ENCODE data around the gene STX2. TPM values are rescaled to one million over a fixed set of nuclear protein-coding genes. Genes with fewer than 3 reads are reported as not detected.
"Not testable (repeated sequence)": the region's sequence is repeated elsewhere in the genome, so short reads cannot be mapped to it uniquely, and the experiment has no call there.

Gene STX2
- total RNA-seq, 2 experiments from 2014 or later = 17.2 to 17.8 TPM

DNA sequence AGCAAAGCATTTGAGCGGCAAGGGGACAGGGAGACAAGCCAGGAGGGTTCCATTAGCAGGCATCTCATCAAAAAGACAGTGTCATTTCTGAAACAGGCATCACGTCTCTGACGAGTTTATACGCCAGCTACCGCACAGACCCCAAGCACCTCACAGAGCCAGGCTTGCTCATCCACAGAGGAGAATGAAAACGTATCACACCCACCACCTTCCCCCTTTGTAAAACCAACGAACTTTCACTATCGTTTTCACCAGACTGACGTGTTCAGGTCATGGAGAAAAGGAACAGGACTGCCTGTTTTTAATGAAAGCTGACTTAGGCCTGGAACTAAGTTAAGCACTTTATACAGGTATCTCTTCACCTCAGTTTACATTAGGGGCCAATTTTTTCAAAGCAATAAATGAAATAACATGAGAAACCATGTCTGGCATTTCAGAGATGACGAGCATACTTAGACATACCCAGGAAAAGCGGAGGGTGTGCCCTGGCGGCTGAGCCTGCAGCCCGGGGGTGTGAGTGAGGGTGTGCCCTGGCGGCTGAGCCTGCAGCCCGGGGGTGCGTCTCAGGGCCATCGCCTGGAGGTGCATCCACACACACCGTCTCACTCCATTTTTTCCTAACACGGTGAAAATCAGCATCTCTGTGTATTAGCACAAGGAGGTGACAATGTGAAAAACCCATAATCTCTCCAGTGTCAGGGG, 41.9 kb downstream of the STX2 start:
- H3K9me3 Mint-ChIP-seq (ENCODE audit: low read depth) = no peaks in the 10 kb centered on the region
- peaks cover 29% of the 10 kb centered on the region for H3K4me1 Mint-ChIP-seq
- no peaks in the 10 kb centered on the region for H3K27me3 Mint-ChIP-seq
- peak overlapping the region; percentile 77 for H3K4me3 Mint-ChIP-seq
- CTCF ChIA-PET = interaction anchor here (0.9 to 2.9 kb wide), 7 partner anchors 9 to 74 kb away, joined by 3 to 13 read pairs (median 4); no protein-coding TSS in a partner anchor
- peak overlapping the region; percentile 94 for H3K27ac Mint-ChIP-seq
- ATAC-seq = peak; percentile 94
- H3K36me3 Mint-ChIP-seq = peaks cover 34% of the 10 kb centered on the region
- peak; percentile 89 for DNase-seq

DNA sequence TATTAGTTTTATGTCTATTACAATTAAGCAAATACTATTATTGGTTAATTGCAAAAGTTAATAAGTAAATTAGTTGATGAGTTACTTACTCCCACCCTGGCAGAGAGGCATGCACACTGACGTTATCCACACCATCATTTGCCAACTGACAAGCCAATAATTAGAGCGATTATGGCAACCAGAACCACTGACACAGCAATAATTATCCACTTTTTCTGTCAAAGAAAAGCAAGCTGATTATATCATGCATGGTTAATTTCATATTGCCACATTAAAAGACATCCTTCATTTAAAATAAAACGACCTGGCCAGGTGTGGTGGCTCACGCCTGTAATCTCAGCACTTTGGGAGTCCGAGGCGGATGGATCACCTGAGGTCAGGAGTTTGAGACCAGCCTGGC, 43.1 kb downstream of the STX2 start:
- Mint-ChIP-seq H3K36me3 (peaks cover 30% of the 10 kb centered on the region), H3K4me1 (peaks cover 29% of the 10 kb centered on the region), H3K9me3 (ENCODE audit: low read depth) (no peaks in the 10 kb centered on the region), H3K4me3 (no peak overlapping the region), H3K27me3 (no peaks in the 10 kb centered on the region), H3K27ac (no peak overlapping the region)
- CTCF ChIA-PET = interaction anchor here (0.8 to 2.9 kb wide), 8 partner anchors 10 to 75 kb away, joined by 3 to 13 read pairs (median 4); no protein-coding TSS in a partner anchor
- no peak for ATAC-seq
- DNase-seq = no peak

DNA sequence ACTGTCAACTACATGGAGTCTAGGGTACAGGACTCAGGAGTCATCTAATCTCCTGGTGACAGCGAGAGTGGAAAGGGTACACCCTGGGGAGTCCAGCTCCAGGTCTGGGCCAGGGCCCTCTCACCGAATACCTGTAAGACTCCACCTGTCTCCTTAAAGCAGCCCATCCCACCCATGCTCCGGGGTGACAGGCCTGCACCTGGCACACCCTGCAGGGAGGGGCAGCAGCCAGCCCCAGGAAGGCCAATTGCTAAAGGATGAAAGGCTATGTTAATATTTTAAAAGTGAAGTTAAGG, 45.5 kb downstream of the STX2 start:
- no peak overlapping the region for H3K27ac Mint-ChIP-seq
- ATAC-seq = no peak

DNA sequence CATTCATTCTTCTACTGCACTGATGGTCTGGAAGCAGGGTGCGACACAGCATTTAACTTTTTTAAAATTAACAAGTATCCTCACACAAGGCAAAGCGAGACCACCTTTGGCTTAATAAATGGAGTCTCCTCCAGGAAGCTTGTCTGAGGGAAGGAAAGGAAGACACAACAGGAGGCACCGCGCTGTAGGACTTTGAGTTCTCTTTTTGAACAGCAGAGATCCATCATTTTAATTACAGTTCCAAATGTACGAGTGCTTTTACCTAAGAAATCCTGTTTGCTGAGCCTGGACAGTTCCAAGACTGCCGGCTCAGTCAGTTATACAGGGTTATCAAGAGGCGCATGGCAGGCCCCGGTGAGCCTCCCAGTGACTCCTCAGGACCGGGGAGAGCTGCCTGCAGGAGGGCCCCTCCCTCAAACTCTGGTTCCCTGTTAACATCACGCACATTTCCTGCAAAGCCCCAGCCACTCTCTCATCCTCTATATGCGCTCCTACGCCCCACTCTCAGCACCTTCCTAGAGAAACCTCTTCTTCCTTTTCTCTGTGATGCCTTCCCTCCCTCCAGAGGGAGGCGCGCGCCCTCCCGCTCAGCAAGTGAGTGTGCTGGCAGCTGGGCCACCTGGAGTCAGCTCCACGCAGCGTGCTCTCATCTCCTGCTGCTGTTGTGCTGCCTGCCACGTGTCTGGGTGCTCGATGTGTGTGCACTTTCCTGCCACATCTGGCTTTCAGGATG, 46.1 kb downstream of the STX2 start:
- Mint-ChIP-seq H3K4me1 (peaks cover 27% of the 10 kb centered on the region), H3K36me3 (peaks cover 21% of the 10 kb centered on the region), H3K9me3 (ENCODE audit: low read depth) (no peaks in the 10 kb centered on the region), H3K4me3 (no peak overlapping the region), H3K27ac (no peak overlapping the region), H3K27me3 (no peaks in the 10 kb centered on the region)
- DNase-seq (no peak), ATAC-seq (no peak)
- CTCF ChIA-PET = interaction anchor here (1.0 kb wide), 1 partner anchor 30 kb away, joined by 3 read pairs; no protein-coding TSS in a partner anchor

More for the DNA sequence above, 45.5 kb downstream of the STX2 start:
- Mint-ChIP-seq H3K4me3 (no peak overlapping the region), H3K27me3 (no peaks in the 10 kb centered on the region), H3K9me3 (ENCODE audit: low read depth) (no peaks in the 10 kb centered on the region), H3K4me1 (peaks cover 29% of the 10 kb centered on the region), H3K36me3 (peaks cover 21% of the 10 kb centered on the region)
- CTCF ChIA-PET = interaction anchor here (1.0 kb wide), 1 partner anchor 31 kb away, joined by 3 read pairs; no protein-coding TSS in a partner anchor
- DNase-seq = no peak

DNA sequence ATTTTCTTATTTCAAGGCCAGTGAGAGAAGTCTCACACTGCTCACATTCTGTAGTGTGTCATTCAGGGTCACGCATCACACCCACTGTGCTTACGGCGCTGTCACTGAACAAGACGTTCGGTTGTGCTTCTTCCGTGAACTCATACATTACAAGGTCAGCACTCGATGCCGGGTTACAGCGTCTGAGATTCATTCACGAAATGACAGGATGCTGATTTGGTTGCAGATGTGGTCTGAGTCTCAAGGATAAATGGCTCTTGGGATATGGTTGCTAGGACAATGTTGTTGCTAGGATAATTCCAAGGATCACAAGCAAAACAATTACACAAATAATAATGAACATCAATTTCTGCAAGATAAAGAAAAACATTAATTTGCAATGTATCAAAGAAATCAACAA, 47.4 kb downstream of the STX2 start:
- no peak for DNase-seq
- peaks cover 23% of the 10 kb centered on the region for H3K36me3 Mint-ChIP-seq
- ATAC-seq = no peak
- CTCF ChIA-PET = no interaction called here
- no peak overlapping the region for H3K4me3 Mint-ChIP-seq
- no peaks in the 10 kb centered on the region for H3K27me3 Mint-ChIP-seq
- no peaks in the 10 kb centered on the region for H3K9me3 Mint-ChIP-seq (ENCODE audit: low read depth)
- H3K27ac Mint-ChIP-seq = no peak overlapping the region
- H3K4me1 Mint-ChIP-seq = peaks cover 13% of the 10 kb centered on the region

DNA sequence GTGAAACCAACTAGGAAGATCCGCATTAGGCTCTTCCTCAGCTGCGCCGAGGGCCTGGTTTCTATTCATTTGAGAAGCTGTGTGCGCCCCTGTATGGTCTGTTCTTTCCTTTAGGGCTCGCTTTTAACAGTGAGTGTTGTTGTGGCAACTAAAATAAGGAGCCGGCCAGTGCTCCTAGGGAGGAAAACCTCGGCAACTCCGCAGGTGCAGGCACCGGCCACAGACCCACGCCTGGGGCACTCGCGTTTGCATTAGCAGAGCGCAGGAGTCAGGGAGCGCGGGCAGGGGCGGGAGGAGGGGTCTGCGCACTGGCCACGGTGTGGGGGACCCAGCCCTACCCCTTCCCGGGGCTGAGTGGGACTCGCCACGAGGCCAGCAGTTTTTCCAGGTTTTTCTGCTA, 50.5 kb downstream of the STX2 start:
- ATAC-seq (no peak), DNase-seq (no peak)
- CTCF ChIA-PET = no interaction called here
- no peak overlapping the region for H3K27ac Mint-ChIP-seq
- peaks cover 31% of the 10 kb centered on the region for H3K36me3 Mint-ChIP-seq
- peaks cover 8% of the 10 kb centered on the region for H3K4me1 Mint-ChIP-seq
- H3K27me3 Mint-ChIP-seq = no peaks in the 10 kb centered on the region
- H3K4me3 Mint-ChIP-seq = no peak overlapping the region
- peaks cover 6% of the 10 kb centered on the region for H3K9me3 Mint-ChIP-seq (ENCODE audit: low read depth)

DNA sequence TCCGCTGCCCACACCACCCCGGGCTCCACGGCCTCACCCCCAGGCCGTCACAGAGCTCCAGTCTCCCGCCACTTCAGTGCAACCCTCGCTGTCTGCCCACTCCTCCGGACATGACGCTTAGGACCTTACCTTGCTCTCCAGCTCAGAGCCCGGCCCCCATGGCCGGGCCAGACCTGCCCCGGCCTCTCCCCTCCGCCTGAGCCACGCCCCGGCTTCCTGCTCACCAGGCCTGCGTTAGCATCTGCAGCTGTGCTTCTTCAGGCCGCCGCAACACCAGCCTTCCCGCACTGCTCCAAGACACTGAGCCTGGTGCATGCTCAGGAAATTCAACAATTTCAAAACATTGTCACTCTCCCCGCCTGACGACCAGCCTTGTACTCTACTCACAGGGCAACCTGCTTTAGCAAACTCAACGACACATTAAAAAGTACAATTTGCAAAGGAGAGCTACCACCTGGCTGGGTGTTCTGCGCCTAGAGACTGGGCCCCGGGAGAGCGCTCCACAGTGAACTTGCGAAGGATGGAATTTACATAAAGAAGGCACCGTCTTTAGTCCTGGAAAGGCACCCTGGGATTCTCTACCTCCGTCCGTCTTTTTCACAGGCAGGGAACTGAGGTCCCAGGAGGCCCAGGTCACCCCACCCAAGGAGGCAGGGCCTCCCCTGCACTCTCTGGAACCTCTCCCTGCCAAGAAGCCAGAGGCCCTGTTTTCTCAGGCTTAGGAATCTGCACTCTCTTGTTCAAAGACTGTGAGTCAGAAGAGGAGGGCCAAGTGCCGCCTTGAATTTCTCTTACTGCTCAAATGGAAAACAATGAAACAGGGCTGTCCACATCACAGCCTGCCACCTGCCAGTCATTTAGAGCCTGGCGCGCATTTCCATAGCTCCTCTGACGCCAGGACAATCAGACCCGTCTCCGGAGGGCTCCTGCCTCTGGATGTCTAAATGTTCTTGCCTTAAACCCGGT, 51.3 kb downstream of the STX2 start:
- Mint-ChIP-seq H3K9me3 (ENCODE audit: low read depth) (peaks cover 6% of the 10 kb centered on the region), H3K4me1 (peaks cover under 1% of the 10 kb centered on the region), H3K27ac (no peak overlapping the region), H3K27me3 (no peaks in the 10 kb centered on the region), H3K4me3 (no peak overlapping the region), H3K36me3 (peaks cover 31% of the 10 kb centered on the region)
- CTCF ChIA-PET = no interaction called here
- DNase-seq (no peak), ATAC-seq (no peak)

DNA sequence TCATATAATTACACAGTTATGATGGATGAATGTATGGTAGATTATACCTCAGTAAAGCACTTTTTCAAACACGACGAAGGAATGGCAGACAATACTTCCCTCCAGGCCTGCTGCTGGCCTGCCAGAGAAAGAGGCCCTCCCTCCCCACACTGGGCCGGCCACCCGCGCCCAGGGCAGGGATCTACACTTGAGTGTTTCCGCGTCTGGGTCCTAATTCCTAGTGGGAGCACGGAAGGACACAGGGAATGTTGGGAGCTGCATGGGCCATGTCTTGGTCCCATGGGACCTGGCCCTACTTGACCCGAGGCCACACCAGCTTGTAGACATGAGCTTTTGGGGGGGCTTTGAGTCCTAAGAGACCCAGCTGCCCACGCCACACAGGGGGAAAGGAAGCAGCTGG, 52.0 kb downstream of the STX2 start:
- H3K27ac Mint-ChIP-seq = no peak overlapping the region
- peaks cover 6% of the 10 kb centered on the region for H3K9me3 Mint-ChIP-seq (ENCODE audit: low read depth)
- H3K4me3 Mint-ChIP-seq = no peak overlapping the region
- DNase-seq (no peak), ATAC-seq (no peak)
- H3K4me1 Mint-ChIP-seq = no peaks in the 10 kb centered on the region
- CTCF ChIA-PET = no interaction called here
- no peaks in the 10 kb centered on the region for H3K27me3 Mint-ChIP-seq
- peaks cover 31% of the 10 kb centered on the region for H3K36me3 Mint-ChIP-seq

DNA sequence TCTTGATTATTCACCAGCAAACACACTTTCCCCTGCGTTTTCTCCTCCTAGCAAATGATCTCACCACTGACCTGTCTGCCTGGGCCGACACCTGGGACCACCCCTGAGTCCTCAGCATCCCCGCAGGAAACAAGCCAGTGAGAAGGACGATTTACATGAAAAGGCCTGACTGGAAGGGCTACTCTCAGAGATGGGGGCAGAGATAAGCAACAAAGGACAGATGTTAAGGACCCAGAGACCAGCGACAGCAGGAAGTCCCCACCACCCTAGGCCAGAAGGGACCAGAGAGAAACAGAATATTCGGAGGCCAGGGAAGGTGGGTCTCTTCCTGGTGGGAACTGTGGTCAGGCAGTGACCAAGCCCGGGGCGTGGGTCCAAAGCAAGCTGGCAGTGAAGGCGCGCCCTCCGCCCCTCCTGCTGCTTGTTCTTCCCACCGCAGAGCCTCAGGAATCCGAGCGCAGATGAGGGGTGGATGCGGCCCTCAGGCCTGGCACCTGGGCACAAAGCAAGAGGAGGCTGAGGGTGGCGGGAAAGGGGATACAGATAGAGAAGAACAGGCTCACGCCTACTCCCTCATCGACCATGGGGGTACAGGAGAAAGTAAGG, 55.8 kb downstream of the STX2 start:
- Mint-ChIP-seq H3K27ac (no peak overlapping the region), H3K9me3 (ENCODE audit: low read depth) (peaks cover 6% of the 10 kb centered on the region), H3K4me3 (no peak overlapping the region), H3K27me3 (peaks cover 3% of the 10 kb centered on the region), H3K36me3 (peaks cover 24% of the 10 kb centered on the region), H3K4me1 (no peaks in the 10 kb centered on the region)
- no peak for DNase-seq
- ATAC-seq = no peak
- CTCF ChIA-PET = no interaction called here

DNA sequence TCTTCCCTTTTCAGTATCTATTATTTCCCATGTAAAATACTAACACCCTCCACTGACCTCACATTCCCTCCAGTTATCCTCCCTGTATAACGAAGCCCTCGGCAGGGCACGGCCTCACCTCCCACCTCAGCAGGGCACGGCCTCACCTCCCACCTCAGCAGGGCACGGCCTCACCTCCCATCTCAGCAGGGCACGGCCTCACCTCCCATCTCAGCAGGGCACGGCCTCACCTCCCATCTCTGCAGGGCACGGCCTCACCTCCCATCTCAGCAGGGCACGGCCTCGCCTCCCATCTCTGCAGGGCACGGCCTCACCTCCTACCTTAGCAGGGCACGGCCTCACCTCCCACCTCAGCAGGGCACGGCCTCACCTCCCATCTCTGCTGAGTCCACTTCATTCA, 56.8 kb downstream of the STX2 start:
- not testable (repeated sequence) for H3K27ac Mint-ChIP-seq, ATAC-seq, H3K4me3 Mint-ChIP-seq

DNA sequence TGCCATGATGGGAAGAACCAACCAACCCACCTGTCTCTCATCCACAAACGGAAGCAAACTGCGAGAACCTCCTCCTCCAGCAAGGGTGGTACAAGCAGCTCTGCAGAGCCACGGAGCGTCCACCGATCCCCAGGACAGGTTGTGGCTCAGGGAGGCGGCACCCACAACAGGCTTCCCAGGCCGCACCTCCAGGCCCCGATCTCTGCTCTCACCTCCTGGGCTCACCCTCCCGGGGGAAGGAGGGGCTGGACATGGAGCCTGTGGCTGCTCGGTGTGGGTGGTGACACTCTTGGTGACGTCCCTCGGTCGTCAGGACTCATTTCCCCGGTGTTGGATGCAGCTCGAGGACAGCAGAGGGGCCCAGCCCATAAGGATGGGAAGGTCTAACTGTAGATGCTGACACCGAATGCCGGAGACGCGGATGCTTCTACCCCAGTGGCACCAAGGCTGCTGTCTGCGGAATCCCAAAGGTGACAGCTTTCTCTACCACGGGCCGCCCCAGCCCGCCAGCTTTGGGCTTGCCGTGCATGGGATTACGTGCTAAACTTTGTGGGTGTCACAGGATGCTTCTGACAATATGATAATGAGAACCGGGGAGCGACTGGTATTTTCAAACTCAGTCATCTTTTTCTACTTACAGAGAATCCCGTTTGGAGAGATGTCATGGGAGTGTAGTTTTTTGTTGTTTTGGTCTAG, 58.0 kb downstream of the STX2 start:
- H3K27me3 Mint-ChIP-seq = peaks cover 23% of the 10 kb centered on the region
- peaks cover 15% of the 10 kb centered on the region for H3K36me3 Mint-ChIP-seq
- H3K9me3 Mint-ChIP-seq (ENCODE audit: low read depth) = peaks cover 6% of the 10 kb centered on the region
- DNase-seq (no peak), ATAC-seq (no peak)
- no peak overlapping the region for H3K27ac Mint-ChIP-seq
- peaks cover 3% of the 10 kb centered on the region for H3K4me1 Mint-ChIP-seq
- H3K4me3 Mint-ChIP-seq = no peak overlapping the region
- CTCF ChIA-PET = no interaction called here

More for the DNA sequence above, 56.8 kb downstream of the STX2 start:
- DNase-seq; H3K9me3 Mint-ChIP-seq (ENCODE audit: low read depth); H3K4me1 Mint-ChIP-seq; CTCF ChIA-PET: not testable (repeated sequence)
- Mint-ChIP-seq H3K36me3 (peaks cover 20% of the 10 kb centered on the region), H3K27me3 (peaks cover 11% of the 10 kb centered on the region)

DNA sequence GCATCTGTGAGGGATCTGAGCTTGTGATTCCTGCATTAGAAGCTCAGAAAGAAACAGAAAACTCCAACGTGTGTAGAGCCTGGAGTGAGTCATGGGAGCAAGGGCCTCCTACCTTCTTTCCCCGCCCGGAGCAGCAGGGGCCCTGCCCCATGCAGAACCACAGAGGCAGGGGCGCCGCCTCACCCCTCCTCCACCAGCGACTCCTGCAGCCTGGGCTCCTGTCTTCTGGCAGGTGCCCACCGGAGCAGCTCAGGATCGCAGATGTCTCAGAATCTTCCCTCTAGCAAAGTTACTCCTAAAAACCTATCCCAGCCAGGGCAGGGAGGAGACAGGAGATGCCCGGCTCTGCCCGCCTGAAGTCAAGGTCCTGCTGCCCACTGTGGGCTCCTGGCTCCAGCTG, 58.7 kb downstream of the STX2 start:
- H3K36me3 Mint-ChIP-seq = peaks cover 15% of the 10 kb centered on the region
- no peak overlapping the region for H3K27ac Mint-ChIP-seq
- no peak for ATAC-seq
- H3K4me3 Mint-ChIP-seq = no peak overlapping the region
- peaks cover 6% of the 10 kb centered on the region for H3K9me3 Mint-ChIP-seq (ENCODE audit: low read depth)
- CTCF ChIA-PET = no interaction called here
- no peak for DNase-seq
- peaks cover 8% of the 10 kb centered on the region for H3K4me1 Mint-ChIP-seq
- H3K27me3 Mint-ChIP-seq = peaks cover 30% of the 10 kb centered on the region
